PC-9 (cell line): ENCODE data around the gene MET. TPM values are rescaled to one million over a fixed set of nuclear protein-coding genes. Genes with fewer than 3 reads are reported as not detected.

Experiments used
- BruUV-seq: library from RNA; stranded (reverse); fragments of 400-500 nt; replicated peaks from 2 replicates; lab custom pipeline; 2021; lab: Mats Ljungman, UMichigan
- CTCF ChIA-PET: fragments of 300-600 bp; sonication (Branson Sonifier 250); formaldehyde crosslinking; loops from one replicate; lab custom pipeline; 2022; ENCODE audit warnings: antibody characterized with exemption; lab: Charles Lee
- POLR2A ChIA-PET: fragments of 300-600 bp; sonication (Branson Sonifier 250); formaldehyde crosslinking; loops from one replicate; lab custom pipeline; 2022; ENCODE audit warnings: antibody characterized with exemption; ENCODE audit not compliant: unreplicated experiment; lab: Charles Lee
- DNase-seq, 2 experiments: peaks; one replicate each; pipeline versions ENCODE4 v3.0.0 to v3.0.0-alpha.2; 2015 to 2022; ENCODE audit warnings: mixed read lengths in 1 of 2
- H2AFZ ChIP-seq: fragments of 200-600 bp; sonication (generic); 2 replicates; pipeline ENCODE4 v1.8.1; 2017; ENCODE audit warnings: antibody characterized with exemption
- H3F3A ChIP-seq: fragments of 200-600 bp; sonication (generic); 2 replicates; pipeline ENCODE4 v1.8.1; 2017; ENCODE audit warnings: antibody characterized with exemption, mild to moderate bottlenecking, low read depth; ENCODE audit not compliant: insufficient read depth
- H3K27ac ChIP-seq: fragments of 200-600 bp; sonication (generic); 2 replicates; pipeline ENCODE4 v1.6.1; 2016; ENCODE audit warnings: mixed run types
- H3K27me3 ChIP-seq: fragments of 200-600 bp; sonication (generic); 2 replicates; pipeline ENCODE4 v1.6.1; 2016; ENCODE audit warnings: low read depth, mixed run types; ENCODE audit not compliant: insufficient read depth
- H3K36me3 ChIP-seq: fragments of 200-600 bp; sonication (generic); 2 replicates; pipeline ENCODE4 v1.6.1; 2016; ENCODE audit warnings: low read depth, mixed run types
- H3K4me1 ChIP-seq: fragments of 200-600 bp; sonication (generic); replicated peaks from 2 replicates; pipeline ENCODE4 v1.6.1; 2016; ENCODE audit warnings: mixed run types; ENCODE audit not compliant: insufficient read depth
- H3K4me2 ChIP-seq: fragments of 200-600 bp; sonication (generic); 2 replicates; pipeline ENCODE4 v1.6.1; 2017; ENCODE audit warnings: mixed run types
- H3K4me3 ChIP-seq: fragments of 200-600 bp; sonication (generic); 2 replicates; pipeline ENCODE4 v1.6.1; 2016; ENCODE audit warnings: mixed run types
- H3K79me2 ChIP-seq: fragments of 200-600 bp; sonication (generic); 2 replicates; pipeline ENCODE4 v1.6.1; 2017; ENCODE audit warnings: low read depth, mixed run types
- H3K9me2 ChIP-seq: fragments of 200-600 bp; sonication (generic); 2 replicates; pipeline ENCODE4 v1.8.1; 2017; ENCODE audit warnings: mild to moderate bottlenecking; ENCODE audit not compliant: insufficient read depth
- H3K9me3 ChIP-seq: fragments of 200-600 bp; sonication (generic); 2 replicates; pipeline ENCODE4 v1.8.1; 2016; ENCODE audit warnings: low read depth; ENCODE audit not compliant: insufficient read depth
- H4K20me1 ChIP-seq: fragments of 200-600 bp; sonication (generic); 2 replicates; pipeline ENCODE4 v1.8.1; 2017; ENCODE audit not compliant: insufficient read depth
- CTCF ChIP-seq: fragments of 200-600 bp; sonication (generic); conservative IDR thresholded peaks from 2 replicates; pipeline ENCODE4 v1.6.1; 2017; ENCODE audit warnings: mixed run types, antibody characterized with exemption, mild to moderate bottlenecking, moderate library complexity
- EZH2 ChIP-seq: fragments of 200-600 bp; sonication (generic); IDR thresholded peaks from 2 replicates; pipeline ENCODE4 v1.8.0; 2017; ENCODE audit warnings: antibody characterized with exemption, low read depth
- intact Hi-C: fragments of 100-400 bp; cut with micrococcal nuclease; formaldehyde crosslinking; loops from one replicate; pipeline ENCODE4 v1.10.0; 2022; ENCODE audit not compliant: unreplicated experiment
- total RNA-seq: library from RNA; stranded (reverse); gene quantifications from 2 replicates; pipeline ENCODE4 v1.2.3, GENCODE V29; 2021

The MET gene
- total RNA-seq, 1 experiment from 2014 or later = 287 TPM

DNA sequence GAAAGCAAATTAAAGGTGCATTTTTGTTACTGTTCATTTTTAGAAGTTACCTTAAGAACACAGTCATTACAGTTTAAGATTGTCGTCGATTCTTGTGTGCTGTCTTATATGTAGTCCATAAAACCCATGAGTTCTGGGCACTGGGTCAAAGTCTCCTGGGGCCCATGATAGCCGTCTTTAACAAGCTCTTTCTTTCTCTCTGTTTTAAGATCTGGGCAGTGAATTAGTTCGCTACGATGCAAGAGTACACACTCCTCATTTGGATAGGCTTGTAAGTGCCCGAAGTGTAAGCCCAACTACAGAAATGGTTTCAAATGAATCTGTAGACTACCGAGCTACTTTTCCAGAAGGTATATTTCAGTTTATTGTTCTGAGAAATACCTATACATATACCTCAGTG lies 99.6 kb downstream of the MET start:
- Histone ChIP-seq H3F3A (peaks cover 36% of the 10 kb centered on the region), H3K4me1 (peaks cover 46% of the 10 kb centered on the region), H3K27me3 (no peaks in the 10 kb centered on the region), H3K36me3 (peaks cover 48% of the 10 kb centered on the region), H3K4me2 (peak overlapping the region; percentile 24), H3K4me3 (no peak overlapping the region), H4K20me1 (no peaks in the 10 kb centered on the region), H3K79me2 (no peaks in the 10 kb centered on the region), H2AFZ (no peak overlapping the region), H3K27ac (peak overlapping the region; percentile 83), H3K9me3 (peaks cover 9% of the 10 kb centered on the region; the same call in 1 of the 2 replicates), H3K9me2 (no peaks in the 10 kb centered on the region)
- intact Hi-C loops = loop anchor here (5.0 kb wide), 1 partner anchor 39 kb away; no protein-coding TSS in a partner anchor
- no TSS peak for BruUV-seq
- CTCF ChIA-PET = interaction anchor here (1.1 kb wide), 1 partner anchor 100 kb away, joined by 4 read pairs; the partner anchor contains the start of gene MET
- no peak for TF ChIP-seq CTCF
- no peak for TF ChIP-seq EZH2
- POLR2A ChIA-PET = interaction anchor here (0.5 to 0.6 kb wide), 2 partner anchors 9 to 84 kb away, joined by 3 read pairs; no protein-coding TSS in a partner anchor
- no peak for DNase-seq

GRCh38 chr7:116772423-116772863 lies 100.4 kb downstream of the MET start:
- Histone ChIP-seq H3K9me3 (peaks cover 9% of the 10 kb centered on the region; the same call in 1 of the 2 replicates), H2AFZ (no peak overlapping the region), H3F3A (peaks cover 44% of the 10 kb centered on the region), H3K9me2 (no peaks in the 10 kb centered on the region), H3K4me1 (peaks cover 54% of the 10 kb centered on the region), H4K20me1 (no peaks in the 10 kb centered on the region), H3K79me2 (no peaks in the 10 kb centered on the region), H3K27ac (peak overlapping the region; percentile 83), H3K27me3 (no peaks in the 10 kb centered on the region), H3K4me3 (no peak overlapping the region), H3K4me2 (peak overlapping the region; percentile 24), H3K36me3 (peaks cover 48% of the 10 kb centered on the region)
- ChIA-PET POLR2A (no interaction called here), CTCF (no interaction called here)
- intact Hi-C loops = loop anchor here (5.0 kb wide), 1 partner anchor 40 kb away; no protein-coding TSS in a partner anchor
- TF ChIP-seq CTCF = no peak
- TF ChIP-seq EZH2 = no peak
- BruUV-seq = no TSS peak
- DNase-seq = peak in 1 of 2 experiments; percentile 94

DNA sequence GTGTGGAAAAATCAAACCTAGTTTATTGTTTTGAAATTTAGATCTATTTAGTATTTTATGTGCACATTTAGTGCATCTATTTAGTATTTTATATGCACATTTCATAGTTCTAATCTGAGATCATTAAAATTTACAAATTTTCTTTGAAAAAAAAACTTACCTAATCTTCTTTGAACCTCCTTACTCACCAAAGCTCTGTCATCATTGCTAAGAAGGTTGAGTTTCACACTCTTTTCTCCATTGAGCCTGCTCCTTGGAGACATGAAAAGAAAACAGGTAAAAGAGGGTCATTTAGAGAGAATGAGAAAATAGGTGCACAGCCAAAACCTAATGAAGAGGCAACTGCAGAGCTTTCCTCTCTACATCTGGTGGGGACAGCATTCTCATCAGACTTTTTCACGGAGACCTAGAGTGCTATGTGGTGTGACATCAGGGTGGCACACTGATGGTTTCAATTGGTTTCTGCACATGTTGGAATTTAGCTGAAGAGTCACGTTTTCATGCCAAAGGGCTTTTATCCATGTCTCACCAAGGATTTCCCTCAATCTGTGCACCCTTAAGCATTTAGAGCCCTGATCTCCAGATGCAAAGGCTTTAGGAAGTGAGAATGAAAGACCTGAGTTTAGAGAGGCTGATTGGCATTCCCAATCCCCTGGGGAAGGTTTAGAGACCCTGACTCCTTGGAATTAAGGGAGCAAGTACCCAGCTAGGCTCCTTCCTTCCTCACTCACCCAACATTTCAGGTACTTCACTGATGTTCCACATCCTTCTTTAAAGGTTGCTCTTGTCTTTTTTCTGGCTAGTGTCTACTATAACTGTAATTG lies 101.1 kb downstream of the MET start:
- H2AFZ ChIP-seq = no peak overlapping the region
- H3K36me3 ChIP-seq = peaks cover 50% of the 10 kb centered on the region
- intact Hi-C loops = loop anchor here (5.0 kb wide), 1 partner anchor 41 kb away; no protein-coding TSS in a partner anchor
- H3K9me2 ChIP-seq = no peaks in the 10 kb centered on the region
- no peaks in the 10 kb centered on the region for H3K27me3 ChIP-seq
- peak overlapping the region; percentile 83 for H3K27ac ChIP-seq
- H3K4me1 ChIP-seq = peaks cover 61% of the 10 kb centered on the region
- no peak for TF ChIP-seq EZH2
- no peak for TF ChIP-seq CTCF
- DNase-seq = no peak
- no TSS peak for BruUV-seq
- H3K79me2 ChIP-seq = no peaks in the 10 kb centered on the region
- no peaks in the 10 kb centered on the region for H4K20me1 ChIP-seq
- ChIA-PET POLR2A (no interaction called here), CTCF (no interaction called here)
- peak overlapping the region; percentile 24 for H3K4me2 ChIP-seq
- no peak overlapping the region for H3K4me3 ChIP-seq
- H3K9me3 ChIP-seq = peaks cover 9% of the 10 kb centered on the region; the same call in 1 of the 2 replicates
- H3F3A ChIP-seq = peaks cover 51% of the 10 kb centered on the region
